HL-60 (cell line): ENCODE measurements around the gene FPGS.

Experiments
- DNase-seq, 2 experiments: peaks; one replicate each; pipeline ENCODE4 v3.0.0-alpha.2; 2010 to 2020; ENCODE audit warnings: low read depth in 1 of 2, low spot score in 1 of 2
- H3K27ac ChIP-seq: fragments of 250-450 bp; sonication (Bioruptor Pico); replicated peaks from 2 replicates; pipeline ENCODE4 v1.5.1; 2020; ENCODE audit warnings: mild to moderate bottlenecking, moderate library complexity
- H3K27me3 ChIP-seq: fragments of 250-450 bp; sonication (Bioruptor Pico); 2 replicates; pipeline ENCODE4 v1.5.1; 2021; ENCODE audit warnings: mild to moderate bottlenecking, moderate library complexity; ENCODE audit not compliant: insufficient read depth, poor library complexity, severe bottlenecking
- H3K4me3 ChIP-seq: replicated peaks from 2 replicates; pipeline ENCODE4 v1.5.1; 2011; ENCODE audit warnings: mild to moderate bottlenecking, control low read depth, low read length; ENCODE audit not compliant: insufficient read depth
- GABPA ChIP-seq: IDR thresholded peaks from 2 replicates; pipeline ENCODE4 v1.6.1; 2012; ENCODE audit warnings: low read depth
- POLR2AphosphoS5 ChIP-seq: IDR thresholded peaks from 2 replicates; pipeline ENCODE4 v1.6.1; 2012; ENCODE audit warnings: low read depth
- SPI1 ChIP-seq: IDR thresholded peaks from 2 replicates; pipeline ENCODE4 v1.6.1; 2012; ENCODE audit warnings: low read depth, mild to moderate bottlenecking, borderline replicate concordance
- TF ChIP-seq, protein P1 (sequence below): IDR thresholded peaks from one replicate; pipeline ENCODE4 v1.5.1; 2011; ENCODE audit warnings: low read length, control low read depth, inconsistent platforms; ENCODE audit not compliant: insufficient read depth
- TF ChIP-seq, protein P2 (sequence below): IDR thresholded peaks from 2 replicates; pipeline ENCODE4 v1.6.1; 2012; ENCODE audit warnings: low read depth; ENCODE audit not compliant: insufficient replicate concordance

FPGS gene

DNA sequence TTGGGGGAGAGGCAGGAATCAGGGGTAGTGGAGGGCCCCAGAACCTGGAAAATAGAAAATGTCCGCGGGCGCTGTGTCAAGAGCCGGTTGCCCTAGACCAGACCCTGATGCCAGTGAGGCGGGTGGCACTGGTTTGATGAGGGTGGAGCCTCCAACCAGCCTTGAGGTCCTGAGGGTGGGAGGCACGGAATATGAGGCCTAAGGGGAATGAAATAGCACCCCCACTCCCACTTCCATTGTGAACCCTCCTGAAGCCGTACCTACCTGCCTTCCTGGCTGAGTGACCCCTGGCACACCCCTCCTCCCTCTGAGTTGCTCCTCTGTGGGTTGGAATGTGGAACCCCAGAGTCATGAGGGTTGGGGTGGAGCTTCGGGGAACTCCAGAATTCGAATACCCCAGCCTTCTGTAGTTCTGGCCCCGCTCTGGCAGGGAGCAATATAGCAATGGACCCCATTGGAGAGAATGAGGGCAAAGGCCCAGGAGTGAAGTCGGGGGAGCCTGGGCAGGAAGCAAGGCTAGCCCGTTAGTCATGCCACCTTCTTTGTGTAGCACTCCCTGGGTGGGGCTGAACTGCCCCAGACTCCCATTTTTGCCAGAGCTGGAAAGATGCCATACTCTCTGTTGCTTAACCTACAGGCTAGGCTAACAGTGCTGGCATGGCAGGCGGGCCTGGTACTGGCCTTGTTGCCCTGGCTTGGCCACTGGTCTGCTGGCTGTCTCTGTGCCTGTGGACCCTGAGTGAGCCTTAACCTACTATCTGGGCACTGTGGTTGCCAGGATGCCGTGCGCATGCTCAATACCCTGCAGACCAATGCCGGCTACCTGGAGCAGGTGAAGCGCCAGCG, 1.0 kb downstream of the FPGS start:
- H3K27me3 ChIP-seq = no peaks in the 10 kb centered on the region
- H3K4me3 ChIP-seq = peak overlapping the region; percentile 92
- TF ChIP-seq POLR2AphosphoS5 = no peak; the same call in 1 of the 2 replicates
- TF ChIP-seq, protein P1, sequence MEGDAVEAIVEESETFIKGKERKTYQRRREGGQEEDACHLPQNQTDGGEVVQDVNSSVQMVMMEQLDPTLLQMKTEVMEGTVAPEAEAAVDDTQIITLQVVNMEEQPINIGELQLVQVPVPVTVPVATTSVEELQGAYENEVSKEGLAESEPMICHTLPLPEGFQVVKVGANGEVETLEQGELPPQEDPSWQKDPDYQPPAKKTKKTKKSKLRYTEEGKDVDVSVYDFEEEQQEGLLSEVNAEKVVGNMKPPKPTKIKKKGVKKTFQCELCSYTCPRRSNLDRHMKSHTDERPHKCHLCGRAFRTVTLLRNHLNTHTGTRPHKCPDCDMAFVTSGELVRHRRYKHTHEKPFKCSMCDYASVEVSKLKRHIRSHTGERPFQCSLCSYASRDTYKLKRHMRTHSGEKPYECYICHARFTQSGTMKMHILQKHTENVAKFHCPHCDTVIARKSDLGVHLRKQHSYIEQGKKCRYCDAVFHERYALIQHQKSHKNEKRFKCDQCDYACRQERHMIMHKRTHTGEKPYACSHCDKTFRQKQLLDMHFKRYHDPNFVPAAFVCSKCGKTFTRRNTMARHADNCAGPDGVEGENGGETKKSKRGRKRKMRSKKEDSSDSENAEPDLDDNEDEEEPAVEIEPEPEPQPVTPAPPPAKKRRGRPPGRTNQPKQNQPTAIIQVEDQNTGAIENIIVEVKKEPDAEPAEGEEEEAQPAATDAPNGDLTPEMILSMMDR = no peak
- TF ChIP-seq, protein P2, sequence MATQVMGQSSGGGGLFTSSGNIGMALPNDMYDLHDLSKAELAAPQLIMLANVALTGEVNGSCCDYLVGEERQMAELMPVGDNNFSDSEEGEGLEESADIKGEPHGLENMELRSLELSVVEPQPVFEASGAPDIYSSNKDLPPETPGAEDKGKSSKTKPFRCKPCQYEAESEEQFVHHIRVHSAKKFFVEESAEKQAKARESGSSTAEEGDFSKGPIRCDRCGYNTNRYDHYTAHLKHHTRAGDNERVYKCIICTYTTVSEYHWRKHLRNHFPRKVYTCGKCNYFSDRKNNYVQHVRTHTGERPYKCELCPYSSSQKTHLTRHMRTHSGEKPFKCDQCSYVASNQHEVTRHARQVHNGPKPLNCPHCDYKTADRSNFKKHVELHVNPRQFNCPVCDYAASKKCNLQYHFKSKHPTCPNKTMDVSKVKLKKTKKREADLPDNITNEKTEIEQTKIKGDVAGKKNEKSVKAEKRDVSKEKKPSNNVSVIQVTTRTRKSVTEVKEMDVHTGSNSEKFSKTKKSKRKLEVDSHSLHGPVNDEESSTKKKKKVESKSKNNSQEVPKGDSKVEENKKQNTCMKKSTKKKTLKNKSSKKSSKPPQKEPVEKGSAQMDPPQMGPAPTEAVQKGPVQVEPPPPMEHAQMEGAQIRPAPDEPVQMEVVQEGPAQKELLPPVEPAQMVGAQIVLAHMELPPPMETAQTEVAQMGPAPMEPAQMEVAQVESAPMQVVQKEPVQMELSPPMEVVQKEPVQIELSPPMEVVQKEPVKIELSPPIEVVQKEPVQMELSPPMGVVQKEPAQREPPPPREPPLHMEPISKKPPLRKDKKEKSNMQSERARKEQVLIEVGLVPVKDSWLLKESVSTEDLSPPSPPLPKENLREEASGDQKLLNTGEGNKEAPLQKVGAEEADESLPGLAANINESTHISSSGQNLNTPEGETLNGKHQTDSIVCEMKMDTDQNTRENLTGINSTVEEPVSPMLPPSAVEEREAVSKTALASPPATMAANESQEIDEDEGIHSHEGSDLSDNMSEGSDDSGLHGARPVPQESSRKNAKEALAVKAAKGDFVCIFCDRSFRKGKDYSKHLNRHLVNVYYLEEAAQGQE = no peak
- no peak for TF ChIP-seq SPI1
- TF ChIP-seq GABPA = no peak
- peak overlapping the region; percentile 82 for H3K27ac ChIP-seq
- no peak for DNase-seq

DNA sequence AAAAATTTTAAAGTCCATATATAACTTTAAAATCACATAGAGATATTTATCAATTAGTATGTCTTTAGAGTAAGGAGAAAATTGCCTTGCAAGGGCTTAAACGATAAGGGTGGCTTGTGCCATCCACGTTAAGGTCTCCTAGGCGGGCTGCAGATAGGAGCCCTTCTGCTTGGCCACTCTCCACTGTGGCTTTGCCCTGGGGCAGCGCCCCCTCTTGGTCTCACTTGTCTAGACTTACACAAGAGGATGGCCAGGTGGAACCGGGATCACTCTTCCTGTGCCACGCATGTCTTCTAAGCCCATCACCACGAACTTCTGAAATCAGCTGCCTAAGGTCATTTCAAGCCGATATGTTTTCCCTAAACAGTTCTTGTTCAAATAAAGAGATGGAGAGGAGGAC, 2.9 kb downstream of the FPGS start:
- DNase-seq = peak in 1 of 2 experiments; percentile 60
- Histone ChIP-seq H3K4me3 (no peak overlapping the region), H3K27ac (no peak overlapping the region), H3K27me3 (no peaks in the 10 kb centered on the region)
- TF ChIP-seq POLR2AphosphoS5 (peak; percentile 23; the same call in 1 of the 2 replicates), GABPA (no peak)

DNA sequence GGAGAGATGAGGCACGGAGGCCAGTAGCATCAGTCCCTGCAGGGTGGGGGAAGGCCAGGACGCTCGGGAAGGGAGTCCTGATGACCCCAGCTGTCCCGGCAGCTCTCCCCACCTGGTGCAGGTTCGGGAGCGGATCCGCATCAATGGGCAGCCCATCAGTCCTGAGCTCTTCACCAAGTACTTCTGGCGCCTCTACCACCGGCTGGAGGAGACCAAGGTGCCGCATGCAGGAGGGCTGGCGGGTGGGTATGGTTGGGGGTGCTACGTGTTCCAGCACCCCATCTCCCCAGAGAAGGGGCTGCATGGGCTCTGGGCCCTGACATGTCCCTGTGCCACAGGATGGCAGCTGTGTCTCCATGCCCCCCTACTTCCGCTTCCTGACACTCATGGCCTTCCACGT, 4.2 kb downstream of the FPGS start:
- no peak for DNase-seq

More for the DNA sequence above, 4.2 kb downstream of the FPGS start:
- TF ChIP-seq, protein P2 = no peak
- no peak for TF ChIP-seq GABPA
- TF ChIP-seq POLR2AphosphoS5 = no peak
- TF ChIP-seq, protein P1 = no peak
- TF ChIP-seq SPI1 = no peak
- Histone ChIP-seq H3K4me3 (no peak overlapping the region), H3K27ac (no peak overlapping the region), H3K27me3 (no peaks in the 10 kb centered on the region)
